ENCODE measurements around the gene DGLUCY.
"Not testable (repeated sequence)": the region's sequence is repeated elsewhere in the genome, so short reads cannot be mapped to it uniquely, and the experiment has no call there.

The DGLUCY gene

DNA sequence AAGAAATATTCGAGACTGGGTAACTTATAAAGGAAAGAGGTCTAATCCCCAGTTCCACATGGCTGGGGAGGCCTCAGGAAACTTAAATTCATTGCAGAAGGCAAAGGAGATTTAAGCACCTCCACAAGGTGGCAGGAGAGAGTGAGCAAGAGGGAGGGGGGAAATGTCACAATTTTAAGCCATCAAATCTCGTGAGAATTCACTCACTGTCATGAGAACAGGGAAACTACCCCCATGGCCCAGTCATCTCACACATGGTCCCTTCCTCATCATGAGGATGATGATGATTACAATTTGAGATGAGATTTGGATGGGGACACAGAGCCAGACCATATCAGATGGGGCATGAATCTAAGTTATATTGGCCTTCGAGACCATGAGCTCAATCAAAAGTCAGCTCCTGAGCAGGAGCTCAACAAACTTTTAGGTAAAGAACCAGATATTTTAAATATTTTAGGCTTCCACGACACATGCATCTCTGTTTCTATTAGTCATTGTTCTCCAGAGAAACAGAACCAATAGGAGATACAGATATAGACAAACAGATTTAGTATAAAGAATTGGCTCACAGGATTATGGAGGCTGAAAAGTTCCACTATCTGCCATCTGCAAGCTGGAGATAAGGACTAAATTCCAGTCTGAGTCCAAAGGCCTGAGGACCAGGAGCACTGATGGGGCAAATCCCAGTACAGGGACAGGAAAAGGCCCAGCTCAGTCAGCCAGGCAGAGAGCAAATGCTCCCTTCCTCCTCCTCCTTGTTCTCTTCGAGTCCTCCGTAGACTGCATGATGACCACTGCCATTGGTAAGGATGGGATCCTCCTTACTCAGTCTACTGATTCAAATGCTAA is 24.9 kb downstream of the DGLUCY start:
- DNase-seq (ENCODE audit: low spot score) = peak; percentile 56

DNA sequence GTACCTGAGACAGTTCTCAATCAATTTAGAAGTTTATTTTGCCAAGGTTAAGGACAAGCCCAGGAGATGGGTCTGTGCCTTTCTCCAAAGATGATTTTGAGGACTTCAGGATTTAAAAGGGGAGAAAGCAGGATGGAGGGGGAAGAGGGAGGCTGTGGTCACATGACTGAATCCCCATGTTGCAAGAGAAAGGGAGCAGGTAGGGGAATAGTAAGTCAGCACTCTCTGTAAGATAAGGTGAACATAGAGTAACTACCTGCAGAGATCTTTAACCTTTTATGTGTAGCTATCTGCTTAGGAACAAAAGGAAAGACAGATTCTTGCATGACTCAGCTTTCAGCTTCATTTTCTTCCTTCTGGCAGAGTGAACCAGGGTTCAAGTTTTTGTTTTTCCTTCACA is 25.9 kb downstream of the DGLUCY start:
- DNase-seq (ENCODE audit: low spot score) = no peak

GRCh38 chr14:91140672-91141071 is 26.8 kb downstream of the DGLUCY start:
- DNase-seq (ENCODE audit: low spot score) = no peak

DNA sequence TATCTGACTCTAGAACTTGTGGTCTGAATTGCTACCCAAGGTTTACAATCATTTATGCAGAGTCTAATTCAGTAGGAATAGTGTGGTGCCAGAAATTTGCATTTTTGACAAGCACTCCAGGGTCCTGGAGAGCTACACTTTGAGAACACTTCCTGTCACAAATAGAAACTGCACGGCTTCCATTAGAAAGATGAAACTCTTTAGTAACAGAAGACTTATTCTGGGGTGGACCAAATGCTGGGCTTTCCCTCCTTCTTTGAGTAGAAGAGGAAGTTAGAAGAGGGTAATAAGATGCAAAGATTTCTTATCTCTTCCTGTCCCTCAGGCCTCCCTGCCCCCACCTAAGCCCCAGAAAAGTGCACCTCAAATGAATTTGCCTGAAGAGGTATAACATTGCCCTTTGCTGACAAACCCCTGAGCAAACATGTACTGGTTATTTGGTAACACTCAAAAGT is 28.4 kb downstream of the DGLUCY start:
- DNase-seq (ENCODE audit: low spot score) = peak; percentile 8

- DNase-seq (ENCODE audit: low spot score) = no peak
Measured at GRCh38 chr14:91143862-91144261, 30.0 kb downstream of the DGLUCY start.

GRCh38 chr14:91144425-91145145 is 30.7 kb downstream of the DGLUCY start:
- no peak for DNase-seq (ENCODE audit: low spot score)

GRCh38 chr14:91145391-91146160 is 31.7 kb downstream of the DGLUCY start:
- DNase-seq (ENCODE audit: low spot score) = no peak

DNA sequence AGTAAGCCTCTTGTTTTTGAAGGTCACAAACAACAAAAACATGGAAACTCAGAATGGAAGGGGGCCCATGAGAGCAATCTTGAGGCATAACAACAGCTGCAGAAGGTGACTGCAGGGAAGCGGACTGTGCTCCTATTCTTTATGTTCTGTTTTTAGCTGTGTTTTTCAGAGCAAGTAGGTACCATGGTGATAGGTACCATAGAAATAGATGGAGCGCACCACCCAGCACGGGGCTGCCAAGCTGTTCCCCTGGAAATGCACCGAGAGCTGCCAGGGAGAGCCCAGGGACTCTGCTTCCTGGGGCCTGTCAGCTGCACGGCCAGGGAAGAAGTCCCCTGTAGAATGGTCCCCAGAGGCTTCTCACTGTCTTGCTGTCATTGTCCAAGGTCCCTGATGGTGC is 32.8 kb downstream of the DGLUCY start:
- DNase-seq (ENCODE audit: low spot score) = no peak

- DNase-seq (ENCODE audit: low spot score) = no peak
Measured at GRCh38 chr14:91149462-91149861, 35.6 kb downstream of the DGLUCY start.

- no peak for DNase-seq (ENCODE audit: low spot score)
Measured at GRCh38 chr14:91152499-91152898, 38.6 kb downstream of the DGLUCY start.

DNA sequence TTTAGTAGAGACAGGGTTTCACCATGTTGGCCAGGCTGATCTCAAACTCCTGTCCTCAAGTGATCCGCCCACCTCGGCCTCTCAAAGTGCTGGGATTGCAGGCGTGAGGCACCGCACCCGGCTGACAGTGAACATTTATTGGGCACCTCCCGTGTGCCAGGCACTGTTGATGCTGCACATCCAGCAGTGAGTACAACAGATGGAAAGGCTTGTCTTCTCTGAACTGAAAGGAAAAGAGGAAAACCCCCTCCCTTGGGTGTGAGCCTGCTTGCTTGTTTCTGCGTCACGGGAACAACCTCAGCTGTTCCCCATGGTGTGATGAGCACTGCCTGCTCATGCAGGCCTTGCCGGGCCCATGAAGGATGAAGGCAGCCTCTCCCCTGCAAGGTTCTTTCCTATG is 39.5 kb downstream of the DGLUCY start:
- DNase-seq (ENCODE audit: low spot score) = no peak

DNA sequence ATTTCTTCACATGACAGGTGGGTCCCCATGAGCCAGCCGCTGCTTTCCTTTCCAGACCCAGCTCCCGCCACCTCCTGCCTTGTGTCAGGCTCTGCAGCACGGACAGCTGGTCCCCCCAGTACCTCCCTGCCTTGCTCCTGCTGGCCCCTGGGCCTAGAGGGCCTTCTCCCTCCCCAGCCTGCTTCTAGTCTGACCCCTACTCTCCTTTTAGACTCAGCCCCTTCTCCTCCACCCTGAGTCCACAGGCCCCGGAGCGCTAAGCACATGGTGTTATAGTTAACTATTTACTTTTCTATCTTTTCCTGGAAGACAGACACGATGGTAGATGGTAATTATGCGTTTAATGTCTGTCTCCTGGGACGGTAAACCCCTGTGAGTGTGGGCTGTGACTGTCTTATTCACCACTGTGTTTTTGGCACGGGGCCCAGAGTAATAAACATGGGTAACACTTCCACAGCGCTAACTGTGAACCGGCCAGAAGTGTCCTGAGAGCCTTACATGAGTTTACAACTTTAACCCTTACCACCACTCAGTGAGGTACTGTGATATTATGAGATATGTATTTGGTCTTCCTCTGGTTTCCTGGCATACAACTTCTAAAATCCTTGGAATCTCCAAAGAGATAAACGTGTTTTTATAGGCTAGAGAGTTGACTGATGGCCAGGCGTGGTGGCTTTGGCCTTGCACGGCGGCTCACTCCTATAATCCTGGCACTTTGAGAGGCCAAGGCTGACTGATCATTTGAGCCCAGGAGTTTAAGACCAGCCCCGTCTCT is 41.2 kb downstream of the DGLUCY start:
- peak; percentile 52 for DNase-seq (ENCODE audit: low spot score)

DNA sequence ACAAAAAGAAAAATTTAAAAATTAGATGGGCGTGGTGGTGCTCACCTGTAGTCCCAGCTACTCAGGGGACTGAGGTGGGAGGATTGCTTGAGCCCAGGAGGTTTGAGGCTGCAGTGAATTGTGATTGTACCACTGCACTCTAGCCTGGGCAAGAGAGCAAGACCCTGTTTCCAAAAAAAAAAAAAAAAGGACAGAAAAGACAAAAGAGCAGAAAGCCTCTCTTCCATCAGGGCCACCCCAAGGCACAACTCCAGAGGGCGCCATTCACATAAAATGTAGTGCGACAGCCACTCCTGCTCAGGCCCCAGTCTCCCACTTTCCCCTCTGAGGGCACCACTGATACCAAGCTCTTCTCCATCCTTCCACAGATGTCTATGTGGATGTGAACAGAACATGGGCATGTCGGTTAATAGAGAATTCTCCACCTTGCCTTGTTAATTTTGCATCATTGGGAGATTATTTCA is 41.8 kb downstream of the DGLUCY start:
- no peak for DNase-seq (ENCODE audit: low spot score)

DNA sequence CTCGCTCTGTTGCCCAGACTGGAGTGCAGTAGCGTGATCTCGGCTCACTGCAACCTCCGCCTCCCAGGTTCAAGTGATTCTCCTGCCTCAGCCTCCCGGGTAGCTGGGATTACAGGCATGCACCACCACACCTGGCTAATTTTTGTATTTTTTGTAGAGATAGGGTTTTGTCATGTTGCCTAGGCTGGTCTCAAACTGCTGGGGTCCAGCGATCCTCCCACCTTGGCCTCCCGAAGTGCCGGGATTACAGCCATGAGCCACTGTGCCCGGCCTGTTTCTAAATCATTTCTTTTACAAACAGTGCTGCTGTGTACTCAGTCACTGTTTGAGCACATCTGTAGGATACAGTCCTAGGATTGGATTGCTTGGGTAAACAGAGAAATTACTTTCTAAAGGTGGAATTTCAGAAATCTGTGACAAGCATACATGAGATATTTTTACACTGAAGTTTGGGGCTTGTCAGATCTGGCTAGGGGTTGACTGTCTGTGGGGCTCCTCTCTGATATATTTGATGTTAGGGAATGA is 42.3 kb downstream of the DGLUCY start:
- not testable (repeated sequence) for DNase-seq (ENCODE audit: low spot score)

GRCh38 chr14:91156877-91157276 is 43.0 kb downstream of the DGLUCY start:
- DNase-seq (ENCODE audit: low spot score) = not testable (repeated sequence)

- no peak for DNase-seq (ENCODE audit: low spot score)
Measured at GRCh38 chr14:91158091-91158790, 44.4 kb downstream of the DGLUCY start.

GRCh38 chr14:91159182-91159581 is 45.3 kb downstream of the DGLUCY start:
- DNase-seq (ENCODE audit: low spot score) = no peak

GRCh38 chr14:91159906-91160305 is 46.0 kb downstream of the DGLUCY start:
- DNase-seq (ENCODE audit: low spot score) = no peak

- DNase-seq (ENCODE audit: low spot score) = no peak
Measured at GRCh38 chr14:91163316-91163715, 49.4 kb downstream of the DGLUCY start.

- no peak for DNase-seq (ENCODE audit: low spot score)
Measured at GRCh38 chr14:91164676-91165075, 50.8 kb downstream of the DGLUCY start.

DNA sequence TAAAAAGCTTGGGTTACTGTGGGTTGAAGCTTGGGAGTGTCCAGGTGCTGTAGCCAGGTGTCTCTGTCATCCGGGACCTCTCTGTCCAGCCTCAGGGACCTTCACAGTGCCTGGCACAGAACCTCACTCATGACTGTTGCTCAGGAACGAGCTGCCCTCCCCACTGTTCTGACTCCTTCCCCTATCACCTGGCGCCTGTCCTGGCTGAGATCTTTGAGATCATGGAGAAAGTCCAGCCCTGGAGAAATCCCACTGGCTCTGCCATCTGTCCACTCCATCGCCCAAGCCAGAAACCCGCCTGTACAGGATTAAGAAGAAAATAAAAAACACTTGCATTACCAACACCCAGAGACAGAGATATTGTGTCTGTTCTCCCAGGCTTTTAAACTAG is 53.5 kb downstream of the DGLUCY start:
- DNase-seq (ENCODE audit: low spot score) = no peak

Measured in CD4-positive, alpha-beta T cell treated with Interleukin-15 for 4 hours (primary cell).